GM21529 (cell line): Measurements from ENCODE around the gene ACER2.

ENCODE experiments used
- ATAC-seq: cut with Tn5 transposase; IDR thresholded peaks from one replicate; pipeline ENCODE4 v1.9.1; 2021; ENCODE audit not compliant: unreplicated experiment

ACER2 gene

DNA sequence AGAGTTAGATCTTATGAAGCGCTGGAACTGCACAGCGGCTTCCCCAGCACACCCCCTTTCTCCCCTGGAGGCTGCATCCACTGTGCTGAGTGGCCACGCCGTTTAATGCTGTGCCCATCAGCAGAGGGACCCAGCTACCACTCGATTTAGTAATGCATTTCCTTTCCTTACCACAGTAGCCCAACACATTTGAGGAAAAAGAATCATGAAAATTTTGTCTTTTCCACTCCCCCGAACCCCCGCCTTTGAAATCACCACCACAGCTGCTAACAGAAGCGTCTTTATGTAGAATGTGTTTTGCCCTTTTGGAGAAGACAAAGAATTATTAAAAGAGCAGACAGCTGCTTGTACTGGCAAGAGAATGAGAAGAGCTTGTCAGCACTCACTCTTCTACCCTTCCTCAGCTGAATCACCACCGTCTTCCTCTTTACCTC lies 73.2 kb downstream of the ACER2 start:
- no peak for ATAC-seq

- no peak for ATAC-seq
These were observed 75.9 kb downstream of the ACER2 start for GRCh38 chr9:19484699-19485098.

DNA sequence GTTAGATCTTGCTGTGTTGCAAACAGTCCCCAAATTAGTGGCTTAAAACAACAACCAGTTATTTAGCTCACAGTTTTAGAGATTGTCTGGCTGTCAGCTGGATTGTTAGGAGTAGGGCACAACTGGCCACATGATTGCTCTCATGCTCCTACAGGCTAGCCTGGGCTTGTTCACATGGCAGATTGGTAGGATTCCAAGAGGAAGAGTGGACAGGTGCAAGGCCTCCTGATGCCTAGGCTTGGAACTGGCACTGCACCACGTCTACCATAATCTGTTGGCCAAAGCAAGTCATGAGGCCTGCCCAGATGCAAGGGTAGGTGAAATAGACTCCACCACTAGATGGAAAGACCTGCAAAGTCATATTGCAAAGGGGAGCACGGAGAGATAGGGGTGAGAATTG lies 76.4 kb downstream of the ACER2 start:
- no peak for ATAC-seq

DNA sequence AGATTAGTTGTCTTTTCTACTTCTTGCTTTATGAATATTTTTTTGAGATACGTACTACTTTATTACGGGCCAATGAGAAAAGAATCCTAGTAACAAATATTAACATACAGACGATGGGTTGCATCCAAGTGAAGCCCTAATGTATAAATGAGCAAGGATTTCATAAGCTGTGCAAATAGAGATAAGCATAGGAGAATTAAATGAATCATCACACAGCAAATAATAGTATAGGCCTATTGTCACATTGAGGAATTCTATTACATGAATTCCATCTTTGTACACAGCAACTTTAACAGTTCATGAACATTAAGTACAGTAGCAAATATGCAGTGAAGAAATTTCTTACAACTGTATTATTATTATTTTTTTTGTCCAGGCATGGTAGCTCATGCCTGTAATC lies 78.0 kb downstream of the ACER2 start:
- no peak for ATAC-seq

DNA sequence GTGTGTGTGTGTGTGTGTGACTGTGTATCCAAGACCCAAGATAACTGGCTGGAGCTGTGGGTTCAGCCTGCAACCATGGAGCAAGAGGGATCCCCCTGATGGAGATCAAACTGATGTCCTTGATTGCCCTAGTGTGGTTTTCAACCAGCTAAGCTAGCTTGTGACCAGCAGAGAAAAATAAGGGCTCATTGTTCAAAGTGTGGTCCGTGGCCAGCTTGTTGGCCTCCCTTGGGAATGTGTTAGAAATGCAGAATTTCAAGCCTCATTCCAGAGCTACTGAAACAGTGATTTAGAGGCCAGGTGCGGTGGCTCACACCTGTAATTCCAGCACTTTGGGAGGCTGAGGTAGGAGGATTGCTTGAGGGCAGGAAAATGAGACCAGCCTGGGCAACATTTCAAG lies 79.9 kb downstream of the ACER2 start:
- no peak for ATAC-seq

DNA sequence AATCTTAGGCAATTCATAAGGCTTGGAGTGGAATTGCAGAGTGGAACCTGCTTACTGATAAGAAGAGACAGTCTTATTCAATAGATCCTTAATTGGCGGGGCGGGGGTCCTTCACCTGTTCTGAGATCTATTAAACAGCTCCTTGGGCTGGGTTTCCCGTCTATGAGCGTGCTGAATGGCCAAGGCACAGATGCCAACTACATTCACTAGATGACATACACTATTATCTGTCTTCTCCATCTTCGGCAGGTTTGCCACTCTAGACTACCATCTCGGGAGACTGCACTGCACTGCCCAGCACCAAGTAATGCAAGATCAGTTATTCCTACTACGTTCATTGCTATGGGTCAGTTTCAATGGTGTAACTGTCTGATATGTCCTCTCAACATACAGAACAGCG lies 81.5 kb downstream of the ACER2 start:
- ATAC-seq: no peak

DNA sequence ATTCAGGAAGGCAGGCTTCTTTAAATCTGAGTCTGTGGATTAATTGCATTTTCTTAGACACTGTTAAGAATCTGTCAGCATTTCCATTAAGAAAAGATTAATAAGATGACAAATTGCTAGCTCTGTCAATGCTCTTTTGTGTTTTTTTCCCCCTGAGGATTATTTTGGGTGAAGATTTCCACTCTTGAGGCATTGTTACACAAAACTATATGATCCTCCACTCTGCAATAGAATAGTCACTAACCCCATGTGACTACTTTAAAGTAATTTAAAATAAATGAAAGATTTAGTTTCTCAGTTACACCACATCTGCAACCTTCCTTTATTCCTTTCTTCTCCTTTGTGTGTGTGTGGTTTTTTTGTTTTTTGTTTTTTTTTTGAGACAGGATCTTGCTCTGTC lies 82.0 kb downstream of the ACER2 start:
- no peak for ATAC-seq

DNA sequence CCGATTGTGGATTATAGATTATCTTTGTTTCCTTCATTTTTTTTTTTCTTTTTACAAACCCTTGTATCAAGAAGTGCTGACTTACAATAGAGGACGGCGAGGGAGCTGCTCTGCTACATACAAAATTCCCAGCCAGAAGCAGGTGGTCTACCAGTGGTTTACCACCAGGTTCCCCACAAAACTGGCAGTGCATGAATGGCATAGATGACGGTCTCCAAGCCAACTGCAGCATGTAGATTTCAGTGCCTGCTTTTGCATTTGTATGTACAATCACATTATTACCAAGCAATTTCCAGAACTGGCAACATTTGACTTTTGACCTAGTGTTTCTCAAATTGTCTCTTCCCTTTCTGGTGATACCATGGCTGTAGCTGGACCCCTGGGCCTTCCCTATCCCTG lies 84.0 kb downstream of the ACER2 start:
- peak; percentile 13 for ATAC-seq

GRCh38 chr9:19493174-19493811 lies 84.5 kb downstream of the ACER2 start:
- peak; percentile 73 for ATAC-seq

- ATAC-seq: no peak
These were observed 85.1 kb downstream of the ACER2 start for GRCh38 chr9:19493876-19494275.

GRCh38 chr9:19495186-19496028 lies 86.6 kb downstream of the ACER2 start:
- ATAC-seq: no peak

- no peak for ATAC-seq
These were observed 87.7 kb downstream of the ACER2 start for GRCh38 chr9:19496321-19497050.

- no peak for ATAC-seq
These were observed 88.5 kb downstream of the ACER2 start for GRCh38 chr9:19497276-19497675.

GRCh38 chr9:19498015-19498414 lies 89.2 kb downstream of the ACER2 start:
- ATAC-seq: no peak
